ENCODE measurements around the gene HOXA6.

HOXA6 gene

DNA sequence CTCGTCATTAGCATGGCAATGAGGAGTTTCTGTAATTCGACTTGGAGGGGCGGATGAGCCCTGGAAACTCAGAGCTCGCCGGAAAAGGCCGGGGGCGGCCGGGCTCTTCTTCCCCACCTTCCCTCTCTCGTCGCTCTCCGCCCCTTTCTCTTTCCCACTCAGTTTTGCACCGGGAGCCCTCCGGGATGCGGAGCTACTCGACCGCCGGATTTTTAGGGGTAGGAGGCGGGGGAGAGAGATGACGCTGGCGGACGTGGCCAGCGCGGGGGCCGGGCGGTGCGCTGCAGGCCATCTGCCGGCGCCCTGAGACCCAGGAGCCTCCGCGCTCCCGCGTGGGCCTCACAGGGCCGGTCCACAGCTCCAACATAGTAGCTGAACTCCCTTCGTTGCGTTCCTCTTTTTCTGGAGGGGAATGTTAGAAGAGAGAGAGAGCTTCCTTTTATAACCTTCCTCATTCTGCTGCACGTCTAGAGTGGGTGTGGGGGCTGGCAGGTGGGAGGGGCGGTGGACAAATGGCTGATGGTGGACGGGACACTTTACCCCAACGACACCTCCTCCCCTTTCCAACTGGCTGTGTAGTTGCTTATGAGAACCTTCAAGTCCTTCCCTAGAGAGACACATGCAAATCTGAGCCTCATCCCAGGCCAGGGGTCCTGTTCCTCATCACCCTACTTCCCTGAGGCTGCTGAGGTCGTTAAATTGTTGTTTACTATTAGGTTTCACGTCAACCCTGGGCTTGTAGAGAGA is 50.6 kb downstream of the HOXA6 start:
- DNase-seq (ENCODE audit: low read depth), result no peak

DNA sequence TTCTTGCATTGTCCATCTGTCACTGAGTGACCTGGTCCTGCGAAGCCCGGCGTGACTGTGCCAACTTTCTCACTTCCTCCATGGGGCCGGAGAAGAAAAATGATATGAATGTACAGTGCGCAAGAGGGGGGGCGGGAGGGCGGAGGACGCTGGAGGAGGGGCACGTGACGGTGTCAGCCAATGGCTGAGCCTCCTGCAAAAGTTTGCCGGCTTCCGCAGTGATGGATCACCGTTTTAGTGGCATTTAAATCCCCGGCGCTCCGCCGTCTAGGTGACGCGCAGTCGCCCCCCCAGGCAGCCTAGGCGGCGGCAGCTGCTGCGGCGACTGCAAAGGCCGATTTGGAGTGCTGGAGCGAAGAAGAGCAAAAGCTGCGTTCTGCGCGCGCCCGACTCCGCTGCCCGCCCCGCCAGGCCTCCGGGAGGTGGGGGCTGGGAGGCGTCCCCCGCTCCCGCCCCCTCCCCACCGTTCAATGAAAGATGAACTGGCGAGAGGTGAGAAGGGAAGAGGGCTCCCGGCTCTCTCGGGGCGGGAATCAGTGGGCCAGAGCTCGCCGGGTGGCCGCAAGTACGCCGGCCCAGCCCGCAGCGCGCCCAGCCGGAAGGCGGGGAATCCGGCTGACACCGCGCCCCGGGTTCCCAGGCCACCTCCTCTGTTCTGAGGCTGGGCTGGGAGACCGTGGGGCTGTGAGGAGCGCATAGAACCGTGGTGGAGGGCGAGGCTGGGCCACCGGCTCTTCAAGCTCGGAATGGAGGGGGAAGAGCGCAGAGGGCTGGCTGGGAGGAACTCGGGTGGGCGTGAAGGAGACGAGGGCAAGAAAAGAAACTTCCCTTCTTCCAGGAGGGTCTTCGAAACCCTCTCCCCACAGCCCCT is 51.4 kb downstream of the HOXA6 start, which contains the start of gene HOXA1:
Gene HOXA1, minus strand, starts transcription at position 104 of the 871 bp plus-strand sequence. Its CDS starts 88 bp downstream, at position 16.
- DNase-seq (ENCODE audit: low read depth), result peak; percentile 40
